ENCODE results near the gene UBL4B.
"Not testable (repeated sequence)": the region's sequence is repeated elsewhere in the genome, so short reads cannot be mapped to it uniquely, and the experiment has no call there.

The UBL4B gene

GRCh38 chr1:110112143-110112542 lies at the start of gene UBL4B:
TSS of gene UBL4B (plus strand) at chr1:110112443. CDS start at chr1:110112535, 92 bp downstream.
- FAIRE-seq (no peak), DNase-seq (ENCODE audit: low spot score) (no peak)

GRCh38 chr1:110062612-110063011 lies 49.6 kb upstream of the UBL4B start:
- DNase-seq (ENCODE audit: low spot score) (no peak), FAIRE-seq (no peak)

GRCh38 chr1:110063781-110064180 lies 48.5 kb upstream of the UBL4B start:
- FAIRE-seq (no peak), DNase-seq (ENCODE audit: low spot score) (no peak)

GRCh38 chr1:110064576-110065337 lies 47.5 kb upstream of the UBL4B start:
- no peak for DNase-seq (ENCODE audit: low spot score)

GRCh38 chr1:110065841-110066240 lies 46.4 kb upstream of the UBL4B start:
- no peak for FAIRE-seq
- DNase-seq (ENCODE audit: low spot score) = no peak

More at GRCh38 chr1:110064576-110065337, 47.5 kb upstream of the UBL4B start:
- FAIRE-seq = no peak

GRCh38 chr1:110067479-110067892 lies 44.8 kb upstream of the UBL4B start:
- DNase-seq (ENCODE audit: low spot score) (no peak), FAIRE-seq (no peak)

- FAIRE-seq = no peak
- DNase-seq (ENCODE audit: low spot score) = no peak
These were observed 44.2 kb upstream of the UBL4B start for GRCh38 chr1:110067893-110068645.

GRCh38 chr1:110068646-110069403 lies 43.4 kb upstream of the UBL4B start:
- DNase-seq (ENCODE audit: low spot score) = no peak
- FAIRE-seq = no peak

- FAIRE-seq = no peak
- no peak for DNase-seq (ENCODE audit: low spot score)
These were observed 42.6 kb upstream of the UBL4B start for GRCh38 chr1:110069404-110070281.

GRCh38 chr1:110070282-110070669 lies 42.0 kb upstream of the UBL4B start:
- no peak for FAIRE-seq
- DNase-seq (ENCODE audit: low spot score) = no peak

GRCh38 chr1:110070671-110071242 lies 41.5 kb upstream of the UBL4B start, which contains the start of gene ALX3:
TSS of gene ALX3 (minus strand) at chr1:110070672. CDS start at chr1:110070612, 60 bp downstream.
- DNase-seq (ENCODE audit: low spot score) (no peak), FAIRE-seq (no peak)

GRCh38 chr1:110074166-110074565 lies 38.1 kb upstream of the UBL4B start:
- DNase-seq (ENCODE audit: low spot score) (no peak), FAIRE-seq (no peak)

- DNase-seq (ENCODE audit: low spot score) (no peak), FAIRE-seq (no peak)
These were observed 35.3 kb upstream of the UBL4B start for GRCh38 chr1:110076789-110077500.

GRCh38 chr1:110079995-110080394 lies 32.2 kb upstream of the UBL4B start:
- DNase-seq (ENCODE audit: low spot score); FAIRE-seq: not testable (repeated sequence)

GRCh38 chr1:110081061-110081460 lies 31.2 kb upstream of the UBL4B start:
- FAIRE-seq = no peak
- no peak for DNase-seq (ENCODE audit: low spot score)

- no peak for DNase-seq (ENCODE audit: low spot score)
- FAIRE-seq = no peak
These were observed 29.8 kb upstream of the UBL4B start for GRCh38 chr1:110082477-110082876.

- no peak for FAIRE-seq
- DNase-seq (ENCODE audit: low spot score) = no peak
These were observed 29.0 kb upstream of the UBL4B start for GRCh38 chr1:110083061-110083865.

- no peak for DNase-seq (ENCODE audit: low spot score)
- no peak for FAIRE-seq
These were observed 28.4 kb upstream of the UBL4B start for GRCh38 chr1:110083866-110084226.
